Adrenal gland (tissue), 5 donors: ENCODE data around the gene PTPN23.

Source experiments
- CTCF ChIP-seq, 6 experiments: fragments of 450-650 bp in 4 of 6; fragments of 200-600 bp in 2 of 6; sonication (generic) in 1 of 6; IDR thresholded peaks; 1 replicate in 5 of 6; 2 replicates in 1 of 6; pipeline versions ENCODE4 v1.5.1 to v1.8.0; 2016 to 2021; ENCODE audit warnings: antibody characterized with exemption in 6 of 6, mild to moderate bottlenecking in 2 of 6, moderate library complexity in 1 of 6
- POLR2A ChIP-seq, 2 donors: fragments of 450-650 bp; IDR thresholded peaks; one replicate each; pipeline ENCODE4 v1.6.1; 2017; ENCODE audit warnings: antibody characterized with exemption in 2 of 2, mild to moderate bottlenecking in 2 of 2, moderate library complexity in 1 of 2
- donor health status: DM: no; HTN: no; CAD: no.

- TF ChIP-seq CTCF (IDR thresholded peaks at IDR 0.05) (no peak), POLR2A (IDR thresholded peaks at IDR 0.05) (no peak)
Observed at GRCh38 chr3:47425959-47426358, 45.1 kb downstream of the PTPN23 start.
